NCI-H1694 treated with DMSO at 0.1 percent for 48 hours (cell line): ENCODE results near the gene CHST6.
"Not testable (repeated sequence)": the region's sequence is repeated elsewhere in the genome, so short reads cannot be mapped to it uniquely, and the experiment has no call there.

ENCODE experiments used
- DNase-seq: peaks from one replicate; lab custom pipeline; 2025; lab: John Stamatoyannopoulos, UW

CHST6 gene

DNA sequence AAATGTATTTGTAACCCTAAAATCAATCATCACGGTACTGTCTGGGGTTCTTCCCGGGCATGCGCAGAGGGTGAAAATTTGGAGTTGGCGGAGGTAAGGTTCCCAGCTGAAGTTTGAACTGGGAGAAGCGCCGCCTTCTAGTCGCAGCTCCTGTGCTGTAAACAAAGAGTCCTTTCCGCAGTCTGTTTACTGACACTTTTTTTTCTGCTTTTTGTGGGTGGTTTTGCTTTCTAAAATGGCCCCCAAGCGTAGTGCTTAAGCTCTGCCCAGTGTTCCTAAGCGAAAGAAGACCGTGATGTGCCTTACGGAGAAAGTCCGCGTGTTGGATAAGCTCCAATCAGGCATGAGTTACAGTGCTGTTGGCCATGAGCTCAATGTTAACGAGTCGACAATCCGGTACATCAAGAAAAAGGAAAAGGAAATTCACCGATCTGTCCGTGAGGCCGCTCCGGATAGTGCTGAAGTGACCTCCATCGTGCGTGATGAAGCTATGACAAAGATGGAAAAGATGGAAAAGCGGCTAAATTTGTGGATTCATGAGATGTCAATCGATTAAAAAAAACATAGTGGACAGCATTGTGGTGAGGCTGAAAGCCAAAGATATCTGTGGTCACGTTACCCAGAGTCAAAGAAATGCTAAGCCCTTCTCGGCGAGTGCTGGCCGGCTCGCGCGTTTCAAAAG, 61.4 kb downstream of the CHST6 start:
- DNase-seq: no peak

DNA sequence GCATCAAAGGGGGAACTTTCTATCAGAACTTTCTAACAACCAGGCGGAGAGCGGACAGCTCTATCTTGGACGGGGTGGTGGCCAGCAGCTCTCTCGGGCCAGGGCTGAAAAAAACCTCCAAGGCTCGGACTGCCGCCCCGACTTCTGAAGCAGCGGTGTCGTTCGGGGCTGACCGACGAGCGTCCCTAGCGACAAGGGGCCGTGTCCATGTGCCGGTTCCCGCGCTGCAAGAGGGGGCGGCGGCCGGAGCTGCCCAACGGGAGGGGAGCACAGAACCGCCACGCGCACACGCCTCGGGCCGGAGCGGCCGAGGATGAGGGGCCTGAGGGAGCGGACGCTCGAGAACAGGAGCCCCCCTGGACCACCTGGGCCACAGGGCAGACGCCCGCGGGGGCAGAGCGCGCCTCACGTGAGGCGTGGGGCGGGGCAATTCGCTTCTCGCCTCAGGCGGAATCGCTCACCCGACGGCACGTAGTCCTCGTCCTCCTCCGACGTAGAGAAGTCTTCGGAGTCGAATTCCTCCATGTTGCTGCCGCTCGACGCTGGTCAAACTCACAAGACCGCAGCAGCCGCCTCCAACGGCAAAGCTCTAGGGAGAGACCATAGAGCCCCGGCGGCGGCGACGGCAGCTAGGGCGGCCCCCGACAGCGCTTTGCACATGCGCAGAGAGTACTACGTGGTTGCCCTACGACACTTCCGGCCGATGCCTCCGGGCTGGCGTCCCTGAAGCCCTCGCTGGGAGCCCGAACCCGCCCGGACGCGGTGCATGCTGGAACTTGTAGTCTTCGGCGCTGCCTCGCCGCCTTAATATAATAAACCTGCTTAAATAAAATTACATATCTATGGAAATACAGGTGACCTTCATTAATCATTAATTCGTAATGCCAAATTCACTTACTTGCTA, 62.2 kb downstream of the CHST6 start, which contains the start of gene CFDP1:
Gene CFDP1 (minus strand): TSS at position 676 of the 904 bp plus-strand sequence. CDS start 151 bp downstream, at position 525.
- peak; percentile 87 for DNase-seq

DNA sequence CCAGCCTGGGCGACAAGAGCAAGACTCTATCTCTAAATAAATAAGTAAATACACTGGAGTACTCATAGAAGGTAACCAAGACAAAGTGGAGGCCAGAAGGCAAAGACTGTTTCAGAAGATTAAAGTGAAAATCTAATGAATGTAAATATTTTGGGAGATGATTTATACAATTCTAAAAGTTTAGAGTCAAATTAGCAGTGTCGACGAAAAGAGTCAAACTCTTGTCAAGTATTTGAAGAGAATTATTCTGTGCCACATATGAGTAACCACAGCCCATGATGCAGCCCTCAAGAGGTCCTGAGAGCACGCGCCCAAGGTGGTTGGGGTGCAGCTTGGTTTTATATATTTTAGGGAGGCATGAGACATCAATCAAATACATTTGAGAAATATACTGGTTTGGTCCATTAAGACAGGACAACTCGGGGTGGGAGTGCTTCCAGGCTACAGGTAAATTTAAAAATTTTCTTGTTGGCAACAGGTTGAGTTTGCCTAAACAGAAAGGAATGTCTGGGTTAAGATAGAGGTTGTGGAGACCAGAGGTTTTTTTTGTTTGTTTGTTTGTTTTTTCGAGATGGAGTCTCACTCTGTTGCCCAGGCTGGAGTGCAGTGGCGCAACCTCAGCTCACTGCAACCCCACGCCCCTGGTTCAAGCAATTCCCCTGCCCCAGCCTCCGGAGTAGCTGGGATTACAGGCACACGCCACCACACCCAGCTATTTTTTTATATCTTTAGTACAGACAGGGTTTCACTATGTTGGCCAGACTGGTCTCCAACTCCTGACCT, 65.4 kb downstream of the CHST6 start:
- no peak for DNase-seq

DNA sequence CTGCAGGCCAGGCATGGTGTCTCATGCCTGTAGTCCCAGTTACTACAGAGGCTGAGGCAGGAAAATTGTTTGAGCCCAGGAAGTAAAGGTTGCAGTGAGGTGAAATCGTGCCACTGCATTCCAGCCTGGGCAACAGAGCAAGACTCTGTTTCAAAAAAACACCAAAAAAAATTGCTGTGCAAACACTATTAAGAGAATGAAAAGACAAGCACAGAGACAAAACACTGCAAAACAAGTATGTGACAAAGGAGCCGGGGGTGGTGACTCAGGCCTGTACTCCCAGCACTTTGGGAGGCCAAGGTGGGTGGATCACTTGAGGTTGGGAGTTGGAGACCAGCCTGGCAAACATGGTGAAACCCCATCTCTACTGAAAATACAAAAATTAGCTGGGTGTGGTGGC, 68.7 kb downstream of the CHST6 start:
- DNase-seq: not testable (repeated sequence)

DNA sequence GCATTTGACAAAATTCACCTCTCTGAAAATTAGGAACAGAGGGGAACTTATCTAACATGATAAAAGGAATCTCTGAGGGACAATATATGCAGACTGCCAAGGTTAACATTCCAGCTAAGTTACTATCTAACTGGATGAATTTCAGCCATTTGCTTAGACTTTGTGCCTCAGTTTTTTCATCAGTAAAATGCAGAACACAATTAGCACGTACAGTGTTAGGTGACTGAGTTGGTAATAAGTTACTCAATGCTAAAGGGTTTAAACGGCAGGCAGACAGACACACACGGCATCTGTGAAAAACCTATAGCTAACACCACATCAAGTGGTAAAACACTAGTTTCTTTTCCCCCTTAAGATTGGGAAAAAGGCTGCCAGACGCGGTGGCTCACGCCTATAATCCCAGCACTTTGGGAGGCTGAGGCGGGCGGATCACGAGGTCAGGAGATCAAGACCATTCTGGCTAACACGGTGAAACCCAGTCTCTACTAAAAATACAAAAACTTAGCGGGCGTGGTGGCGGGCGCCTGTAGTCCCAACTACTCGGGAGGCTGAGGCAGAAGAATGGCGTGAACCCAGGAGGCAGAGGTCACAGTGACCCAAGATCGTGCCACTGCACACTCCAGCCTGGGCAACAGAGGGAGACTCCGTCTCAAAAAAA, 71.0 kb downstream of the CHST6 start:
- DNase-seq: not testable (repeated sequence)

DNA sequence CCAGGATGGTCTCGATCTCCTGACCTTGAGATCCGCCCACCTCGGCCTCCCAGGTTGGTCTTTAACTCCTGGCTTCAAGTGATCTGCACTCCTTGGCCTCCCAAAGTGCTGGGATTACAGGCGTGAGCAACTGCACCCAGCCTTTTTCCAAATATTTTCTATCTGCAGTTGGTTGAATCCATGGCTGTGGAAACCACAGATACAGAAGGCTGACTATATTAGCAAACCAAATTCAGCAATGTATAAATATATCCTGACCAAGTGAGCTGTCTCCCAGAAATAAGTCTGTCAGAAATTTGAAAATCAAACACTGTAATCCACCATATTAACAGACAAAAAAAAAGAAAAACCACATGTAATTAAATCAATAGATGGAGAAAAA, 71.5 kb downstream of the CHST6 start:
- DNase-seq: no peak
